Body of pancreas (tissue), 4 donors: ENCODE data around the gene BPIFB6. TPM values are rescaled to one million over a fixed set of nuclear protein-coding genes. Genes with fewer than 3 reads are reported as not detected.

Source experiments
- ATAC-seq: fragments of 150-250 bp; one replicate; pipeline ENCODE4 v1.9.1; 2016
- DNase-seq, 4 donors: peaks; one replicate each; pipeline ENCODE4 v3.0.0-alpha.2; 2019
- H3K27ac ChIP-seq, 4 donors: fragments of 200-600 bp; sonication (generic); 1 replicate in 3 of 4; 2 replicates in 1 of 4; pipeline versions ENCODE4 v1.5.1 to v1.6.1; 2016 to 2019; ENCODE audit warnings: mild to moderate bottlenecking in 1 of 4, mixed read lengths in 1 of 4, moderate library complexity in 1 of 4
- H3K27me3 ChIP-seq, 2 donors: fragments of 200-600 bp; sonication (generic); one replicate each; pipeline ENCODE4 v1.6.0; 2016; ENCODE audit warnings: mild to moderate bottlenecking in 1 of 2
- H3K36me3 ChIP-seq, 2 donors: fragments of 200-600 bp; sonication (generic); replicated peaks in 1 of 2; 2 replicates each; pipeline ENCODE4 v1.5.1; 2016; ENCODE audit warnings: low read depth in 2 of 2; ENCODE audit not compliant: insufficient read depth in 1 of 2
- H3K4me1 ChIP-seq: fragments of 200-600 bp; sonication (generic); one replicate; pipeline ENCODE4 v1.6.0; 2016
- H3K4me3 ChIP-seq, 2 donors: fragments of 200-600 bp; sonication (generic); 1 replicate in 1 of 2; 2 replicates in 1 of 2; pipeline ENCODE4 v1.5.1; 2016 to 2019
- H3K9me3 ChIP-seq, 3 donors: fragments of 200-600 bp; sonication (generic); 1 replicate in 2 of 3; 2 replicates in 1 of 3; pipeline ENCODE4 v1.5.1; 2016
- POLR2A ChIP-seq, 3 donors: fragments of 450-650 bp; IDR thresholded peaks; one replicate each; pipeline ENCODE4 v1.6.1; 2016; ENCODE audit warnings: antibody characterized with exemption in 3 of 3, mild to moderate bottlenecking in 2 of 3
- WGBS, 2 donors: methylation state at CpG; one replicate each; pipeline ENCODE4 v1.1.5; 2017; 5-methylcytosine and 5-hydroxymethylcytosine counted together
- intact Hi-C: fragments of 100-400 bp; cut with DNase I; formaldehyde crosslinking; loops from one replicate; pipeline ENCODE4 v1.15.1; 2023
- total RNA-seq, 2 donors: library from RNA; depleted of rRNA; stranded (reverse); fragments of >200 nt; gene quantifications; one replicate each; pipeline ENCODE4 v1.1.0, GENCODE V29; 2016
- TF ChIP-seq, protein P1 (sequence below), 7 experiments: fragments of 450-650 bp in 4 of 7; fragments of 200-600 bp in 3 of 7; sonication (generic) in 3 of 7; IDR thresholded peaks; one replicate each; pipeline ENCODE4 v1.5.1; 2016 to 2019; ENCODE audit warnings: antibody characterized with exemption in 7 of 7

BPIFB6 gene
- total RNA-seq, 2 donors from 2014 or later: not detected

DNA sequence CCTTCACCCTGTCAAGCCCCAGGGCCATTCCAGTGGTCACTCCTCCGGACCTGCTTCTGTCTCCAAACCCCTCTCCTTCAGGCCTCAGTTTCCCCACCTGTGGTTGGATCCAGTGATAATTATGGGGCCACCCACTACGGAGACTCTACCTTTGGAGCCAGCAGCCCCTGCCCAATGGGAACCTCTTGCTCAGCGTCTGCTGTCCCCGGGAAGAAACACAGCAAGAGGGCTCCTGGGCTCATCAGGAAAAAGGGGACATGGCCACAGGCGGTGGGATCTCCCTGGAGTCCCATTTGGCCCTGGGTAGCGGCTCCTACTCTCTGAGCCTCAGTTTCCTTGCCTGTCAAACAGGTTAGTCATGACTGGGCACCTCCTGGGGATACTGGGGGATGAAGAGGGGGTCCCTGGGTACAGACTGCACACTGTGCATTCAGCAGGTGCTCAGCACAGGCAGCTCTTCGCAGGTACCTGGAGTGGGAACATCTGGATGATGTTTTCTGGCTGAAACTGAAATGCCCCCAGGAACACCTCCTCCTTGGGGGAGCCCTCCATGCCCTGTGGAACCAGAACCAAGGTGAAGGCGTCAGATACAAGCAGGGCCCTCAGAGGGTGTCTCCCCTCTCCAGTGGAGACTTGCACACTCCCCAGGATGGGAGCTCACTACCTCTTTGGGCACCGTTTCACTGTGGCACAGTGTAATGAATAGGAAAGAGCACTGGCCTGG is 46.7 kb upstream of the BPIFB6 start:
- TF ChIP-seq POLR2A (IDR thresholded peaks at IDR 0.05): no peak
- 67 to 69% methylated on average over 7 to 9 of the region's 9 CpGs for WGBS, 2 donors
- DNase-seq (no peak), ATAC-seq (no peak)
- Histone ChIP-seq H3K27me3 (no peaks in the 10 kb centered on the region), H3K36me3 (no peaks in the 10 kb centered on the region), H3K9me3 (no peaks in the 10 kb centered on the region), H3K27ac (no peak overlapping the region), H3K4me3 (no peak overlapping the region), H3K4me1 (no peaks in the 10 kb centered on the region)
- intact Hi-C loops: no loop called here

DNA sequence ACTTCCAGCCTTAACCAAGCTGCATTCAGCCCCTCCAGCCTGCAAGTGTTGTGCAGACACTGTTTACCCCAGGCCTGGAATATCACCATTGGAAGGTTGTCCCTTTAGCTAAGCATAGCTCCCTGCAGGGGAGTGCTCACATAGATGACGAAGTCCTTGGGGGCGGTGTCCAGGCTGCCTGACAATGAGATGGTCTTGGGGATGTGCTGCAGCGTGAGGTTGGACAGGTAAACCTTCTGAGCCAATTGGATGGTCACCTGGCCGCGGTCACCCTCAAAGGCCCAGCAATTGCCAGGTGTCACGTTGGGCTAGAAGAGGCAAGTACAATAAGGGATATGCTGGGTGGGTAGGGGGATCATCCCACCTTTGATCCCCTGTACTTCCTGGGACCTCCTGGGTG is 45.9 kb upstream of the BPIFB6 start:
- intact Hi-C loops: no loop called here
- Histone ChIP-seq H3K36me3 (no peaks in the 10 kb centered on the region), H3K27me3 (no peaks in the 10 kb centered on the region), H3K27ac (no peak overlapping the region), H3K4me1 (no peaks in the 10 kb centered on the region), H3K9me3 (no peaks in the 10 kb centered on the region), H3K4me3 (no peak overlapping the region)
- 68% methylated on average over 6 of the region's 6 CpGs for WGBS, 2 donors
- TF ChIP-seq, protein P1, sequence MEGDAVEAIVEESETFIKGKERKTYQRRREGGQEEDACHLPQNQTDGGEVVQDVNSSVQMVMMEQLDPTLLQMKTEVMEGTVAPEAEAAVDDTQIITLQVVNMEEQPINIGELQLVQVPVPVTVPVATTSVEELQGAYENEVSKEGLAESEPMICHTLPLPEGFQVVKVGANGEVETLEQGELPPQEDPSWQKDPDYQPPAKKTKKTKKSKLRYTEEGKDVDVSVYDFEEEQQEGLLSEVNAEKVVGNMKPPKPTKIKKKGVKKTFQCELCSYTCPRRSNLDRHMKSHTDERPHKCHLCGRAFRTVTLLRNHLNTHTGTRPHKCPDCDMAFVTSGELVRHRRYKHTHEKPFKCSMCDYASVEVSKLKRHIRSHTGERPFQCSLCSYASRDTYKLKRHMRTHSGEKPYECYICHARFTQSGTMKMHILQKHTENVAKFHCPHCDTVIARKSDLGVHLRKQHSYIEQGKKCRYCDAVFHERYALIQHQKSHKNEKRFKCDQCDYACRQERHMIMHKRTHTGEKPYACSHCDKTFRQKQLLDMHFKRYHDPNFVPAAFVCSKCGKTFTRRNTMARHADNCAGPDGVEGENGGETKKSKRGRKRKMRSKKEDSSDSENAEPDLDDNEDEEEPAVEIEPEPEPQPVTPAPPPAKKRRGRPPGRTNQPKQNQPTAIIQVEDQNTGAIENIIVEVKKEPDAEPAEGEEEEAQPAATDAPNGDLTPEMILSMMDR (IDR thresholded peaks at IDR 0.05): no peak
- no peak for TF ChIP-seq POLR2A (IDR thresholded peaks at IDR 0.05)
- DNase-seq (no peak), ATAC-seq (no peak)

DNA sequence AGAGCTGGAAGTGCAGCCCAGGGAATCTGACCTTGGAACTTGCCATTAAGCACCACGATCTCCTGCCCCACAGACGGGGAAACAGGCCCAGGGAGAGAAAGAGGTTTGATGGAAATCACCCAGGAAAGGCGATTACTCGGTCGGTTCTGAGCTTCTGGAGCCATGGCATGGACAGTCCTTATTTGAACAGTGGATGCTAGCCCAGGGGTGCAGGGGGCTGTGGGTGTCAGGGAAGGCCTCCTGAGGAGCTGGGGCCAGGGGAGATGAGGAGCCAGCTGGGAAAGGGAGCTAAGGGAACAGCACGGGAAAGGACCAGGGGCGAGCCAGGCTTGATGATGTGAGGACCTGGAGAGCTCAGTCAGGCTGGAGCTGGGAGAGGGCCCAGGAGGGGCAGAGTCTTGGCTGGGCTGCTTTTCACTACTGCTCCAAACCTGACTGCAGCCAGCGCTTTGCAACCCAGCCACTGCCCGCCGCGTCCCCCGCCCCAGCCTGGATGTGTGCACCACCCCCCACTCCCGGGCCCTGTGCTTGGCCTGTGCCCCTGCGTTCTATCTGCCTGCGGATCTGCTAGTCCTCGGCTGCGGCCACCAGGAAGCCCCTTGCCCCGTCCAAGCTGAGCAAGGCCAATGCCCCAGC is 45.0 kb upstream of the BPIFB6 start:
- no peak for ATAC-seq
- Histone ChIP-seq H3K9me3 (no peaks in the 10 kb centered on the region), H3K4me3 (no peak overlapping the region), H3K27me3 (no peaks in the 10 kb centered on the region), H3K4me1 (no peaks in the 10 kb centered on the region), H3K36me3 (no peaks in the 10 kb centered on the region), H3K27ac (no peak overlapping the region)
- WGBS, 2 donors: 62 to 72% methylated on average over 11 to 16 of the region's 18 CpGs
- TF ChIP-seq, protein P1 (IDR thresholded peaks at IDR 0.05): no peak
- TF ChIP-seq POLR2A (IDR thresholded peaks at IDR 0.05): no peak
- DNase-seq: no peak
- intact Hi-C loops: no loop called here

DNA sequence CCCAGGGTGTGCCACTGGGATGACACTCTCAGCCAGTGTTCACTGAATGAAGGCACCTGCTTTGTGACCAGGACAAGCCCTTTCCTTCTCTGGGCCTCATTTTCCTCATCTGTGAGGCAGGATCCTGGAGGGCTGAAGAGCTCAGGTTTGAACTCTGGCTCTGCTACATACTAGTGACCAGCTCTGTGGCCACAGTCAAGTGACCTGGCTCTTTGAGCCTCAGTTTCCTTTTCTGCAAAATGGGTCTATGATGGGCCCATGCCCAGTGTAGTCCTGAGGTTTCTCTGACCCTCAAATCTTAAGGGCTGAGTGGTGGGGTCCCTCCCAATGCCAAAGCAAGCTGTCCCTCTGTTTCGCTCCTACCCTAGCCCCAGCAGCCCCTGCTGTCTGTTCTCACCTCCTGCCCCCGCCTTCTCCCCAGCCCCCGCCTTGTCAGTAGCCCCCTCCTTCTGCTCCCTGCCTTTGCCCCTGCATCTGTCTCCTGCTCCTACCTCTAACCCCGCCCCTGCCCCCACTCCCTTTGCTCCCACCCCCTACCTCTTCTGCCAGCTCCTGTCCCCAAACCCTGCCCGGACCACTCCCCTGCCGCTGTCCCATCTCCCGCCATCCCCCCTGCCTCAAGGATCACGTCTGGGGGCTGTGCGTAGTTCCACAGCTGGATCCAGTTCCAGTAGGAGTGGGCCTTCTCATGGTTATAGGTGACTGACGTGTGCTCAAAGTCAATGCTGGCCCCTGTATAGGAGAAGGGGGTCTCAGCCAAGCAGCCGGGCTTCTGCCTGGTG is 44.2 kb upstream of the BPIFB6 start:
- Histone ChIP-seq H3K27me3 (no peaks in the 10 kb centered on the region), H3K36me3 (no peaks in the 10 kb centered on the region), H3K27ac (no peak overlapping the region), H3K9me3 (no peaks in the 10 kb centered on the region), H3K4me3 (no peak overlapping the region), H3K4me1 (no peaks in the 10 kb centered on the region)
- WGBS, 2 donors: 72 to 73% methylated on average over 9 to 11 of the region's 11 CpGs
- no peak for TF ChIP-seq POLR2A (IDR thresholded peaks at IDR 0.05)
- TF ChIP-seq, protein P1 (IDR thresholded peaks at IDR 0.05): no peak
- ATAC-seq (no peak), DNase-seq (no peak)
- intact Hi-C loops: no loop called here

DNA sequence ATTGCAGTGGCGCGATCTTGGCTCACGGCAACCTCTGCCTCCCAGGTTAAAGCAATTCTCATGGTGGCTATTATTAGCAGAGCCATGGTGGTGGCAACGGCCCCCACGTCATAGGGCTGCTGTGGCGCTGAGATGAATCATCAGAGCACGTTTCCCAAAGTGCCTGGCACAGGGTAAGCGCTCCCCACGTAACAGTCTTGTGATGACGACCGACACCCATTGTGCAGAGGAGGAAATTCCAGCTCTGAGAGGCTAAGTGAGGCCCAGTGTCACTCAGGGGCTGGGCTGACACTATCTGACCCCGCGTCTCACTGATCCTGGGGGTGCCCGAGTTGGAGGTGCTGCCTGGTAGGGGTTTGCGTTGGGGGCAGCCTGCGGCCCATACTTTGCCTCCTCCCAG is 43.4 kb upstream of the BPIFB6 start:
- no peak for ATAC-seq
- WGBS, 2 donors: 74 to 84% methylated on average over 11 to 16 of the region's 16 CpGs
- DNase-seq: no peak
- TF ChIP-seq POLR2A (IDR thresholded peaks at IDR 0.05): no peak
- TF ChIP-seq, protein P1 (IDR thresholded peaks at IDR 0.05): no peak
- H3K4me1 ChIP-seq: no peaks in the 10 kb centered on the region
- H3K9me3 ChIP-seq: no peaks in the 10 kb centered on the region
- no peak overlapping the region for H3K27ac ChIP-seq
- H3K4me3 ChIP-seq: no peak overlapping the region
- no peaks in the 10 kb centered on the region for H3K36me3 ChIP-seq
- H3K27me3 ChIP-seq: no peaks in the 10 kb centered on the region
- intact Hi-C loops: no loop called here
